ENCODE results near the gene RASA2. TPM values are rescaled to one million over a fixed set of nuclear protein-coding genes. Genes with fewer than 3 reads are reported as not detected.

RASA2 gene
- total RNA-seq, 2 experiments from 2014 or later, result 42.4 to 54.8 TPM

- no peak for ATAC-seq
- H3K9me3 Mint-ChIP-seq (ENCODE audit: low read depth), result peaks cover 1% of the 10 kb centered on the region
- H3K4me1 Mint-ChIP-seq, result no peaks in the 10 kb centered on the region
- DNase-seq, result no peak
- no peak overlapping the region for H3K27ac Mint-ChIP-seq
- no peak overlapping the region for H3K4me3 Mint-ChIP-seq
- peaks cover 17% of the 10 kb centered on the region for H3K27me3 Mint-ChIP-seq
- CTCF ChIA-PET, result no interaction called here
- H3K36me3 Mint-ChIP-seq, result no peaks in the 10 kb centered on the region
These were observed 165.5 kb downstream of the RASA2 start for GRCh38 chr3:141652349-141652748.

GRCh38 chr3:141653847-141654246 is 167.0 kb downstream of the RASA2 start:
- Mint-ChIP-seq H3K4me1 (no peaks in the 10 kb centered on the region), H3K36me3 (no peaks in the 10 kb centered on the region), H3K27ac (no peak overlapping the region), H3K9me3 (ENCODE audit: low read depth) (peaks cover 2% of the 10 kb centered on the region), H3K27me3 (peaks cover 32% of the 10 kb centered on the region), H3K4me3 (no peak overlapping the region)
- CTCF ChIA-PET, result no interaction called here
- ATAC-seq, result no peak
- DNase-seq, result no peak

GRCh38 chr3:141655801-141656200 is 169.0 kb downstream of the RASA2 start:
- H3K27me3 Mint-ChIP-seq, result peaks cover 49% of the 10 kb centered on the region
- H3K4me1 Mint-ChIP-seq, result peaks cover 8% of the 10 kb centered on the region
- peaks cover 2% of the 10 kb centered on the region for H3K9me3 Mint-ChIP-seq (ENCODE audit: low read depth)
- CTCF ChIA-PET, result no interaction called here
- ATAC-seq (no peak), DNase-seq (no peak)
- no peak overlapping the region for H3K4me3 Mint-ChIP-seq
- peaks cover 2% of the 10 kb centered on the region for H3K36me3 Mint-ChIP-seq
- H3K27ac Mint-ChIP-seq, result no peak overlapping the region

- peaks cover 2% of the 10 kb centered on the region for H3K36me3 Mint-ChIP-seq
- CTCF ChIA-PET, result interaction anchor here (0.9 kb wide), 1 partner anchor 29 kb away, joined by 3 read pairs; no protein-coding TSS in a partner anchor
- H3K27me3 Mint-ChIP-seq, result peaks cover 57% of the 10 kb centered on the region
- ATAC-seq (no peak), DNase-seq (no peak)
- H3K4me3 Mint-ChIP-seq, result no peak overlapping the region
- peaks cover 8% of the 10 kb centered on the region for H3K4me1 Mint-ChIP-seq
- no peak overlapping the region for H3K27ac Mint-ChIP-seq
- H3K9me3 Mint-ChIP-seq (ENCODE audit: low read depth), result peaks cover 2% of the 10 kb centered on the region
These were observed 169.9 kb downstream of the RASA2 start for GRCh38 chr3:141656771-141657170.

- DNase-seq, result no peak
- peaks cover 2% of the 10 kb centered on the region for H3K9me3 Mint-ChIP-seq (ENCODE audit: low read depth)
- no peak for ATAC-seq
- H3K36me3 Mint-ChIP-seq, result peaks cover 2% of the 10 kb centered on the region
- peaks cover 64% of the 10 kb centered on the region for H3K27me3 Mint-ChIP-seq
- no peak overlapping the region for H3K27ac Mint-ChIP-seq
- peaks cover 8% of the 10 kb centered on the region for H3K4me1 Mint-ChIP-seq
- CTCF ChIA-PET, result interaction anchor here (0.9 kb wide), 1 partner anchor 30 kb away, joined by 3 read pairs; no protein-coding TSS in a partner anchor
- no peak overlapping the region for H3K4me3 Mint-ChIP-seq
These were observed 170.7 kb downstream of the RASA2 start for GRCh38 chr3:141657516-141657915.

- H3K4me3 Mint-ChIP-seq, result peak overlapping the region; percentile 48
- DNase-seq (no peak), ATAC-seq (peak; percentile 12)
- no peak overlapping the region for H3K27ac Mint-ChIP-seq
- H3K4me1 Mint-ChIP-seq, result peaks cover 8% of the 10 kb centered on the region
- CTCF ChIA-PET, result no interaction called here
- H3K36me3 Mint-ChIP-seq, result peaks cover 2% of the 10 kb centered on the region
- H3K9me3 Mint-ChIP-seq (ENCODE audit: low read depth), result peaks cover 2% of the 10 kb centered on the region
- peaks cover 86% of the 10 kb centered on the region for H3K27me3 Mint-ChIP-seq
These were observed 173.2 kb downstream of the RASA2 start for GRCh38 chr3:141659821-141660613.

GRCh38 chr3:141660614-141660947 is 173.8 kb downstream of the RASA2 start:
- Mint-ChIP-seq H3K9me3 (ENCODE audit: low read depth) (peaks cover 2% of the 10 kb centered on the region), H3K36me3 (peaks cover 2% of the 10 kb centered on the region), H3K27me3 (peaks cover 86% of the 10 kb centered on the region), H3K4me1 (peaks cover 8% of the 10 kb centered on the region), H3K27ac (no peak overlapping the region), H3K4me3 (no peak overlapping the region)
- ATAC-seq (no peak), DNase-seq (no peak)
- CTCF ChIA-PET, result no interaction called here

- no peak overlapping the region for H3K4me3 Mint-ChIP-seq
- no peak for DNase-seq
- peaks cover 8% of the 10 kb centered on the region for H3K4me1 Mint-ChIP-seq
- CTCF ChIA-PET, result interaction anchor here (0.7 kb wide), 1 partner anchor 201 kb away, joined by 3 read pairs; no protein-coding TSS in a partner anchor
- H3K9me3 Mint-ChIP-seq (ENCODE audit: low read depth), result peaks cover 2% of the 10 kb centered on the region
- H3K27me3 Mint-ChIP-seq, result peaks cover 82% of the 10 kb centered on the region
- no peak for ATAC-seq
- H3K27ac Mint-ChIP-seq, result no peak overlapping the region
- H3K36me3 Mint-ChIP-seq, result peaks cover 2% of the 10 kb centered on the region
These were observed 174.7 kb downstream of the RASA2 start for GRCh38 chr3:141661229-141662196.

- Mint-ChIP-seq H3K4me3 (no peak overlapping the region), H3K27ac (no peak overlapping the region), H3K9me3 (ENCODE audit: low read depth) (peaks cover 4% of the 10 kb centered on the region), H3K36me3 (peaks cover 4% of the 10 kb centered on the region), H3K4me1 (peaks cover 8% of the 10 kb centered on the region), H3K27me3 (peaks cover 58% of the 10 kb centered on the region)
- CTCF ChIA-PET, result no interaction called here
- DNase-seq, result no peak
- no peak for ATAC-seq
These were observed 177.2 kb downstream of the RASA2 start for GRCh38 chr3:141663993-141664392.

Other genes starting within 250 kb of the RASA2 start
- gene ZBTB38, start 118.5 kb upstream of the RASA2 start, total RNA-seq, result 10 to 100 TPM; 42.5 to 49.4 TPM

Measured in activated CD8-positive, alpha-beta memory T cell treated with anti-CD3 and anti-CD28 coated beads, Interleukin-2, amount 10 ng/mL, durations not matched to agents 7 days and 5 days (primary cell).